Measurements from ENCODE around the gene EEIG1. TPM values are rescaled to one million over a fixed set of nuclear protein-coding genes. Genes with fewer than 3 reads are reported as not detected.
A peak's percentile ranks its signal among the peaks of the same experiment; 100 is the strongest.

Gene EEIG1
- total and polyA plus RNA-seq, 9 of the 15 experiments (the other 6 are each of a cell fraction or from before 2014, with no cell fraction given) = 0.17 to 16.7 (median 3.6) TPM

DNA sequence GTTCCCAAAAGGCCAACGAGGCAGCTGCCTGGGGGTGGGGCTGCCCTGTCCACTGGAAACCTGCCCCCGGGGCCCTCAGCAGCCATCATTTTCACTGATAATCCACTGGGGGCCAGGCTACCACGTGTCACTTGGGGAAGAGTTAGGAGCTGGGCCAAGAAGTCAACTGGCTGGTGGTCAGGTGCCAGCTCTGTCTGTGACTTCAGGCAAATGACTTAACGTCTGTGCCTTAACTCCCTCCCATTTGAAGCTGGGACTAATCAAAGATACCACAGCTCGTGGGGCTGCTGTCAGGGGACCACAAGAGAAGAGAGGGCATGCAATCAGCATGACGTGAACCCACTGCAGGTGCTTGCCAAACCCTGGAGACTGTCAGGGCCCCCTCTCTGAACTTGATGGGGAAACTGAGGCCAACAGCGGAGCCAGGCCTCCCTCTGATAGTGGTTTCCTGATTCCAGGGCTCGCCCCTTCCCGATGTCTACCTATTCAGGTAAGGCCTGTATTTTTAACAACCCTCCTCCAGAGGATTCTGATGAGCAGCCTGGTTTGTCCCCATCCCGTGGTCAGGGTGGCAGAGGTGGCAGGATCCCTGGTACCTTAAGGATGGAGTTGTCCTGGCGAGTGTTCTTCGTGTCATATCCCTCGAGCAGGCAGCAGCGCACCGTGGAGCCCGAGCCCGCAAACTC lies 30.8 kb downstream of the EEIG1 start:
- POLR2A ChIA-PET = interaction anchor here (0.5 to 0.9 kb wide), 4 partner anchors 9 to 891 kb away, joined by 3 to 4 read pairs (median 3); no protein-coding TSS in a partner anchor
- H3K79me2 ChIP-seq (ENCODE audit: control insufficient read depth, insufficient read depth, low read length) = peaks cover 14% of the 10 kb centered on the region; the same call in 2 of the 3 replicates
- H3K36me3 ChIP-seq (ENCODE audit: control insufficient read depth, insufficient read depth, low read length) = peaks cover 2% of the 10 kb centered on the region; the same call in 1 of the 3 replicates
- no peaks in the 10 kb centered on the region for H3K9me1 ChIP-seq (ENCODE audit: control insufficient read depth, insufficient read depth, low read length)
- H3K4me2 ChIP-seq (ENCODE audit: insufficient read depth, low read length) = no peak overlapping the region
- H3K9ac ChIP-seq (ENCODE audit: insufficient read depth in 1 of 2, low read depth in 2 of 2, low read length in 2 of 2) = peak overlapping the region in 1 of 2 experiments; percentile 83; a peak in 2 of 4 replicates
- 71% methylated on average over 17 of the region's 17 CpGs for WGBS (ENCODE audit: insufficient coverage, low coverage, missing lambda C conversion rate)
- no peaks in the 10 kb centered on the region for H3K9me3 ChIP-seq (replicated peaks; ENCODE audit: control insufficient read depth, insufficient read depth, low read depth, low read length)
- DNase-seq (ENCODE audit: extremely low read depth in 1 of 4, low spot score in 3 of 4) = no peak
- H2AFZ ChIP-seq (ENCODE audit: low read depth, low read length) = no peak overlapping the region
- no peaks in the 10 kb centered on the region for H3K27me3 ChIP-seq (ENCODE audit: control insufficient read depth in 2 of 2, insufficient read depth in 2 of 2, low read length in 2 of 2)
- CTCF ChIA-PET (ENCODE audit: low intra/inter-chr PET ratio) = no interaction called here
- no peak for ATAC-seq
- FAIRE-seq = no peak
- intact Hi-C loops (cut with micrococcal nuclease) (no loop called here), in situ Hi-C loops (cut with MboI) (no loop called here)
- H3K4me3 ChIP-seq = no peak overlapping the region
- no peak overlapping the region for H3K27ac ChIP-seq (ENCODE audit: extremely low read depth, low read depth, low read length)
- BruUV-seq (replicated peaks) = no TSS peak
- H4K20me1 ChIP-seq (replicated peaks; ENCODE audit: control insufficient read depth, insufficient read depth, low read length) = 0 out of 2 replicates have a peak, but pooled peaks cover 3% of the 10 kb centered on the region
- peaks cover 11 to 51% of the 10 kb centered on the region in 2 experiments for H3K4me1 ChIP-seq (replicated peaks in 1 of 2; ENCODE audit: control insufficient read depth in 2 of 2, insufficient read depth in 2 of 2, low read length in 2 of 2)
- 0 out of 2 replicates have a peak, but pooled peaks have one; percentile 19 for TF ChIP-seq BHLHE40 (IDR thresholded peaks at IDR 0.05; ENCODE audit: low read length)
- 0 out of 2 replicates have a peak, but pooled peaks have one; percentile 16 for TF ChIP-seq NFIC (IDR thresholded peaks at IDR 0.05)
- TF ChIP-seq, protein P1, sequence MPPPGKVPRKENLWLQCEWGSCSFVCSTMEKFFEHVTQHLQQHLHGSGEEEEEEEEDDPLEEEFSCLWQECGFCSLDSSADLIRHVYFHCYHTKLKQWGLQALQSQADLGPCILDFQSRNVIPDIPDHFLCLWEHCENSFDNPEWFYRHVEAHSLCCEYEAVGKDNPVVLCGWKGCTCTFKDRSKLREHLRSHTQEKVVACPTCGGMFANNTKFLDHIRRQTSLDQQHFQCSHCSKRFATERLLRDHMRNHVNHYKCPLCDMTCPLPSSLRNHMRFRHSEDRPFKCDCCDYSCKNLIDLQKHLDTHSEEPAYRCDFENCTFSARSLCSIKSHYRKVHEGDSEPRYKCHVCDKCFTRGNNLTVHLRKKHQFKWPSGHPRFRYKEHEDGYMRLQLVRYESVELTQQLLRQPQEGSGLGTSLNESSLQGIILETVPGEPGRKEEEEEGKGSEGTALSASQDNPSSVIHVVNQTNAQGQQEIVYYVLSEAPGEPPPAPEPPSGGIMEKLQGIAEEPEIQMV (tag; conservative IDR thresholded peaks at IDR 0.05; ENCODE audit: low read depth) = no peak

Data from K562 (cell line).